Germinal center (tissue), 1 donor: ENCODE measurements around the gene PLXNA3.

Source experiments
- DNase-seq: peaks from one replicate; pipeline ENCODE4 v3.0.0; 2012; ENCODE audit warnings: mixed read lengths, low spot score

PLXNA3 gene

GRCh38 chrX:154458954-154459778 lies 1.1 kb downstream of the PLXNA3 start:
- DNase-seq = peak; percentile 11

DNA sequence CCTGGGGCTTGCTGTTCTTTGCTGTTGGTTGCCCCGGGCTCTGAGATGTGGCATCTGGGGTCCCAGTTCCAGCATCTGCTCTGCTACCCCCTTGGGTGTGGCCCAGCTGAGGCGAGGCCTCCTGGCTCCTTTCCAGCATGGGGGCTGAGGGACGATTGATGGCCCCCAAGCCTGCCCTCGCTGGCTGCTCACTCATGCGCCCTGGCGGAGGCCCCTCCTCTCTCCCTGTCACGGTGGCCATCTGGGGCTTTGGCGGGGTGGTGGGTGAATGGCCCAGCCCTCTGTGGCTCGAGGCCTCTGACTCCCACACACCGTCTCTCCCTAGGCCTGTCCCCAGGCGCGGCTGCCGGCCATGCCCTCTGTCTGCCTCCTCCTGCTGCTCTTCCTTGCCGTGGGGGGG lies 1.8 kb downstream of the PLXNA3 start:
- no peak for DNase-seq

GRCh38 chrX:154460326-154460725 lies 2.2 kb downstream of the PLXNA3 start:
- no peak for DNase-seq

DNA sequence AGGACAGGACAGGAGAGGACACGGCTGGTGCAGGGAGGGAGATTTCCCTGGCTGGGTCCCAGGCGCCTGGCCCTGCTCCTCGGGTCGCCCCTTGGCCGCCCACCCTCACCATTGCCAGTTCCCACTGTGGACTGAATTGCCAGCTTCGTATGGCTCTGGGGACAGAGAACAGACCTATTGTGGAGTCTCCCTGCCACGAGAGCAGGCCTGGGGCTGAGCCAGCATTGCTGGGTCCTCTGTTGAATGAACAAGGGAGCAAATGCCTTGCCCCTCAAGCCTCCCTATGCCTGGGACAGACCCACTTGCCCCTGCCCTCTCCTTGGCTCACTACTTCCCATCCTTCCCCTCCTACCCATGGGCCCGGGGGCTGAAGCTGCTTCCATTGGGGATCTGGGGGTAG lies 4.3 kb downstream of the PLXNA3 start:
- no peak for DNase-seq

DNA sequence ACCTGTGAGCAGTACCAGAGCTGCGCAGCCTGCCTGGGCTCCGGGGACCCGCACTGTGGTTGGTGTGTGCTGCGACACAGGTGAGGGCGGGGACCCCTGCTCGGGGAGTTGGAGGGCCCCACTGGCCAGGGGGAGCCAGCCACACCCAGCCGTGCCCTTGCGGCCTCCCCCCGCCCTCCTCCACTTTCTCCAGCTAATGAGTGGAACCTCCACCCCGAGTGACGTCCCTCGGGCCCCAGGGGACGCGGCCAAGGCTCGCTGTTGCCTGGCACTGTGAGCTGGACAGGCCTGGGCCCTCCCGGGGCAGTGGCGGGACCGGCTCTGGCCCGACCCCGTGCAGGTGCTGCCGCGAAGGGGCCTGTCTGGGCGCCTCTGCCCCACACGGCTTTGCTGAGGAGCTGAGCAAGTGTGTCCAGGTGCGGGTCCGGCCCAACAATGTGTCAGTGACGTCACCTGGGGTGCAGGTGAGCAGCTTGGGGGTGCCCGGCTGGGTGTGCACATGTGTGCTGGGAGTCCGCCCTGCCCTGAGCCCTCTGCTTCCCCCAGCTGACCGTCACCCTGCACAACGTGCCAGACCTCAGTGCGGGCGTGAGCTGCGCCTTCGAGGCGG lies 5.6 kb downstream of the PLXNA3 start:
- no peak for DNase-seq

DNA sequence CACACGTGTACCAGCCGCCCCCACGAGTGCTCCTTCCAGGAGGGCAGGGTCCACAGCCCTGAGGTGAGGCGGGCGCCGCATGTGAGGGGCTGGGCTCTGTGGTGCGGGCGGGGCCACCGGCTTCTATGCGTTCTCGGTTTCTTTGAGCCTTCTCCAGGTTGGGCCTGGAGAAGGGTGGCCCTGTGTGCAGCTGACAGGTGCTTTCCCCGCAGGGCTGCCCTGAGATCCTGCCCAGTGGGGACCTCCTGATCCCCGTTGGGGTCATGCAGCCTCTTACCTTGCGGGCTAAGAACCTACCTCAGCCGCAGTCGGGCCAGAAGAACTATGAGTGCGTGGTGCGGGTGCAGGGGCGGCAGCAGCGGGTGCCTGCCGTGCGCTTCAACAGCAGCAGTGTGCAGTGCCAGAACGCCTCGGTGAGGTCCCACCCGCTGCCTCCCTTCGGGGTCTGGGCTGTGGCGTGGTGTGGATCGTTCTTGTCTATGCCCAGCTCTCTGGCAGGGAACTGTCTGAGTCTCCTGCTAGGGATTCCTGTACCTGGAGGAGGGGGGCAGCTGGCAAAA lies 6.8 kb downstream of the PLXNA3 start:
- DNase-seq = no peak

DNA sequence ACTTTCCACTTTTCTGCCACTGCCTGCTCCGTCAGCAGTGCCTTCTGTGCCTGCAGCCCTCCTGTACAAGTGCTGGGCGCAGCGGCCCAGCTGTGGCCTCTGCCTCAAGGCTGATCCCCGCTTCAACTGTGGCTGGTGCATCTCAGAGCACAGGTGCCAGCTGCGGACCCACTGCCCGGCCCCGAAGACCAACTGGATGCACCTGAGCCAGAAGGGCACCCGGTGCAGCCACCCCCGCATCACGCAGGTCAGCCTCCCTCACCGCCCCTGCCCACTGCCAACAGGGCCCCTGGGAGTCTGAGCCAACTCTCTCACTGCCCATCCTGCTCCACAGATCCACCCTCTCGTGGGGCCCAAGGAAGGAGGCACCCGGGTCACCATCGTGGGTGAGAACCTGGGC lies 7.5 kb downstream of the PLXNA3 start:
- DNase-seq = no peak

GRCh38 chrX:154466036-154466435 lies 8.0 kb downstream of the PLXNA3 start:
- DNase-seq = no peak

DNA sequence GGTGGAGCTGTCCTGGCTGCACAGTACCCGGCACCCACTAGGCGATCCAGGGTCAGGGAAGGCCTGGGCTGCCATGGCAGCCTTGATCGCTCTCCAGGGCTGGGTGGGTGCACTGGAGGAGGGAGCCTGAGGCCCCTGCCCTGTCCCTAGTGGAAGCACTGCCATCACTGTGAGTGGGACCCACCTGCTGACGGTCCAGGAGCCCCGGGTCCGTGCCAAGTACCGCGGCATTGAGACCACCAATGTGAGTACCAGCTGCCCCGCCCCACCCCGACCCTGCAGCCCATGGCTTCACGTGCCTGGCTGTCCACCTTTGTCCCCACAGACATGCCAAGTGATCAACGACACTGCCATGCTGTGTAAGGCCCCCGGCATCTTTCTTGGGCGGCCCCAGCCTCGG lies 8.8 kb downstream of the PLXNA3 start:
- no peak for DNase-seq

DNA sequence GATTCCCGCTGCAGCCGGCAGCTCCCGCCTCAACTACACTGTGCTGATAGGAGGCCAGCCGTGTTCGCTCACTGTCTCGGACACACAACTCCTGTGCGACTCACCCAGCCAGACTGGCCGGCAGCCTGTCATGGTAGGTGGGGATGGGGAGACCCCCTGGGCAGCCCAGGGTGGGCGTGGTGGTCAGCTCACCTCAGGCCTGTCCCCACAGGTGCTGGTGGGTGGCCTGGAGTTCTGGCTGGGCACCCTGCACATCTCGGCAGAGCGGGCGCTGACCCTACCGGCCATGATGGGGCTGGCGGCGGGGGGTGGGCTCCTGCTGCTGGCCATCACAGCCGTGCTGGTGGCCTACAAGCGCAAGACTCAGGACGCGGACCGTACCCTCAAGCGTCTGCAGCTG lies 9.5 kb downstream of the PLXNA3 start:
- no peak for DNase-seq

- no peak for DNase-seq
Observed at GRCh38 chrX:154468217-154468616, 10.1 kb downstream of the PLXNA3 start.

DNA sequence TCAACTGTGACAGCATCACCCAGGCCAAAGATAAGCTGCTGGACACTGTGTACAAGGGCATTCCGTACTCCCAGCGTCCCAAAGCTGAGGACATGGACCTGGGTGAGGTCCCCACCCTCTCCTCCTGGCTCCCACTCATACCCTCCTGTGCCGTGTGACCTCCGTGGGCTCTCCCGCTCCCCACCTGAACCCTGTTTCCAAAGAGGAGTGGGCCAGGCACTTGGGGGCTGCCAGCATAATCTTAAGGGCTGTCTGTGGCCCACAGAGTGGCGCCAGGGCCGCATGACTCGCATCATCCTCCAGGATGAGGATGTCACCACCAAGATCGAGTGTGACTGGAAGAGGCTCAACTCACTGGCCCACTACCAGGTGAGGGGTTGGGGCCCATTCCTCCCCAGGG lies 11.0 kb downstream of the PLXNA3 start:
- no peak for DNase-seq

DNA sequence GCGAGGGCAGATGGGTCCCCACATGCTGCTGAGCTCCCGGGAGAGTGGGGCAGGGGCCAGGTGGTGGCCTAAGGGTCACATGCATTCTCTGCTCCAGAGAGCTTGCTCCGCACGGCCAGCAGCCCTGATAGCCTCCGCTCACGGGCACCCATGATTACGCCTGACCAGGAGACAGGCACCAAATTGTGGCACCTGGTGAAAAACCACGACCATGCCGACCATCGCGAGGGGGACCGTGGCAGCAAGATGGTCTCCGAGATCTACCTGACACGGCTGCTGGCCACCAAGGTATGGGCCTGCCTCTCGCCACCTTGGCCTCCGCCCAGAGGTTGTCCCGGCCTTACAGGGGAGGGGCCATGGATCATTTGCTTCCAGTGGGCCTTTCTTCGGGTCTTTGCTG lies 11.8 kb downstream of the PLXNA3 start:
- no peak for DNase-seq

- DNase-seq = no peak
Observed at GRCh38 chrX:154470434-154470833, 12.4 kb downstream of the PLXNA3 start.

DNA sequence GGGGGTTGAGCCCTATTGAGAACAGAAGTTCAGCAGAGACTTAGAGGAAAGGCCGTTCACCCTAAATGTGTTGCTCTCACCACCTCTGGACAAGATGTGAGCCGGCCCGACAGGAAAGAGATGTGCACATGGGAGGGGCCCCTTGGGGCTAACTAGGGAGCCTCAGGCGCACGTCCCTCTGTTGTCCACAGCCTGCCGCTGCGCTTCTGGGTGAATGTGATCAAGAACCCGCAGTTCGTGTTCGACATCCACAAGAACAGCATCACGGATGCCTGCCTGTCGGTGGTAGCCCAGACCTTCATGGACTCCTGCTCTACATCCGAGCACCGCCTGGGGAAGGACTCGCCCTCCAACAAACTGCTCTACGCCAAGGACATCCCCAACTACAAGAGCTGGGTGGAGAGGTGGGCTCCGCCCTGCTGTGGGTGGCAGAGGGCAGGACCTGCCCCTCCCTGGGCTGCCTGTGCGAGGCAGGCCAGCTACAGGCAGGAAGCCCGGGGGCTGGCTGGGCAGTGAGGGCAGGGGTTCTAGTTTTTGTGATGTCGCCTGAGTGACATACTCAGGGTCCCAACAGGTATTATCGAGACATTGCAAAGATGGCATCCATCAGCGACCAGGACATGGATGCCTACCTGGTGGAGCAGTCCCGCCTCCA lies 13.0 kb downstream of the PLXNA3 start:
- no peak for DNase-seq

DNA sequence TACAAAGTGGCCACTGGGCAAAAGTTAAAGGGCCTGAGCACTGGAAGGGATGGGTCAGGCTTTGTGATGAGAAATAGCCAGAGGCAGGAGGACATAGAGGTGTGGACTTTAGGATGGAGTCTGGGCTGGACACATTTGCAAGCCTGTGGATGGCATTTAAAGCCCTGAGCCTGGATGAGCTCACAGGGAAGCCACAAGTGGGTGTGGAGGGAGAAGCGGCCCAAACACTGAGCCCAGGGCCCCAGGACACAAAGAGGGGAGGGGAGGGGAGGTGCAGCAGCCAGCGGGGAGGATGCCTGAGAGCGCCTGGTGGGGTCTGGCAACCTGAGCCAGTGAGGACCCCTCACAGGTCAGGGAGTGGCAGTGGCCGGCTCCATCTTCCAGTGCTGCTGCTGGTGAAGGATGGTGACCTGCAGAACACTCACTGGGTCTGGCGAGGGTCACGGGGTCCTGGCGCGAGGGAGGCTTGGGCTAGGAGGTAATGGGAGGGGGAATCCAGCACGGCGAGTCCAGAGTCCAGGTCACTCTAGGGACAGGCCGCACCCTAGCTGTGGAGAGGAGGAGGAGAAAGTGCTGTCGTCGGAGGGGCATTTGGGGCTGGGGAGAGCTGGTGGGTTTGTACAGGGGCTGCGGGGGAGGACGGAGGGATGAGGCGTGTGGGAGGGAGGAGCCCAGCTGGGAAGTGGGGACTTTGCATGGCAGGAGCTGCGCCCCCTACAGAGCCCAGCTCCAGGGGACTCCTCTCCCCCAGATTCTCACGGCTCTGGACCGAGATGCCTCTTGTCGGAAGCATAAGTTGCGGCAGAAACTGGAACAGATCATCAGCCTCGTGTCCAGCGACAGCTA lies 14.0 kb downstream of the PLXNA3 start:
- DNase-seq = no peak

GRCh38 chrX:154472685-154473632 lies 14.9 kb downstream of the PLXNA3 start:
- DNase-seq = no peak

DNA sequence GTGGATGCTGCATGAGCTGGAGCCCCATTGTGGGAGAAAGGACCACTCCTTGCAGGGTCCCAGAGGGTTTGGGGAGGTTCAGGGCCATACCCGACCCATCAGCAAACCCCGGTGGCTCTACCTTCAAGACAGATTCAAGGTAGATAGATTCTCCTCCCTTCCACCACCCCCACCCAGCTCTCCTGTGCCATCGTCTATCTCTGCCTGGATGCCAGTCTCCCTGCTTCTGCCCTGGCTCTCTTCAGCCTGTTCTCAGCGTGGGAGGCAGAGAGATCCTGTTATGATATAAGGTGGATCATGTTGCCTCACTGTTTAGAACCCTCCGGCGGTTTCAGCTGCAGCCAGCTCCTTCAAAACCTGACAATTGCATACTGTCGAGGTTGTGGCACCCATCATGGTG lies 15.6 kb downstream of the PLXNA3 start:
- no peak for DNase-seq

DNA sequence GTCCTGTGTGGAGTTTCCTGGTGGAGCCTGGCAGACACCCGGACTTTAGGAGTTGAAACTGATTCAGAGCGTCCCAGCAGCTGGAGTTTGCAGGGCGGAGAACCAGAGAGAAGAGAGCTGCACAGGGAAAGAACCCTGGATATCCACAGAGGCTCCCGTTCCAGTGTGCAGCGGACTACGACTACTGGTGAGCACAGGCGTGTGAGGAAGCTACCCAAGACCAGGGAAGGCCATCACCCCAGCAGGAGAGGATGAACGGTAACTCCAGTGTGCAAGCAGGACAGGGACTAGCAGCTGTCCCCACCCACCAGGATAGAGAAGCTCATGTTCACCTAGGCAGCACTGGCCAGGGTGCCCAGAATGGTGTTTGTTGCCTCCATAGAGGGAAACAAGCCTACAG lies 18.7 kb downstream of the PLXNA3 start:
- no peak for DNase-seq

GRCh38 chrX:154477891-154478477 lies 19.9 kb downstream of the PLXNA3 start:
- no peak for DNase-seq
